HCT116 (cell line): ENCODE results near the gene GPHN. TPM values are rescaled to one million over a fixed set of nuclear protein-coding genes. Genes with fewer than 3 reads are reported as not detected.

ENCODE experiments used
- ATAC-seq: fragments of 200-7000 bp; cut with Tn5 transposase; 2 replicates; pipeline ENCODE4 v1.9.1; 2020; ENCODE audit warnings: mild to moderate bottlenecking, moderate library complexity
- BruUV-seq: library from RNA; stranded (reverse); fragments of 400-500 nt; replicated peaks from 2 replicates; lab custom pipeline; 2021; lab: Mats Ljungman, UMichigan
- CTCF ChIA-PET: fragments of 300-600 bp; sonication (Branson Sonifier 250); formaldehyde crosslinking; loops from one replicate; lab custom pipeline; 2021; ENCODE audit warnings: antibody characterized with exemption; lab: Charles Lee
- POLR2A ChIA-PET: fragments of 300-600, 350-600 bp; sonication (Branson Sonifier 250); formaldehyde crosslinking; loops from one replicate; lab custom pipeline; 2021; ENCODE audit warnings: antibody characterized with exemption; lab: Charles Lee
- RAD21 ChIA-PET, 2 experiments: fragments of 300-600 bp; sonication (Branson Sonifier 250); formaldehyde crosslinking; loops; one replicate each; lab custom pipeline; 2023; ENCODE audit warnings: low total read pairs in 2 of 2; ENCODE audit not compliant: uncharacterized antibody in 2 of 2, unreplicated experiment in 2 of 2, low non-redundant PET in 1 of 2; lab: Charles Lee
- DNase-seq: peaks from one replicate; pipeline ENCODE4 v3.0.0-alpha.2; 2010; ENCODE audit warnings: low read depth, low spot score
- H2AFZ ChIP-seq: fragments of 200-600 bp; shearing (Covaris generic), sonication (generic); 2 replicates; pipeline ENCODE4 v1.6.1; 2017; ENCODE audit warnings: low read depth, mixed run types, mixed read lengths, antibody characterized with exemption, low read length; ENCODE audit not compliant: poor library complexity, severe bottlenecking
- H3K27ac ChIP-seq: 2 replicates; pipeline ENCODE4 v1.5.1; 2012; ENCODE audit warnings: low read depth, low read length
- H3K27me3 ChIP-seq: fragments of 200-600 bp; sonication (generic); 2 replicates; pipeline ENCODE4 v1.6.1; 2016; ENCODE audit warnings: mixed run types, low read length, mixed read lengths; ENCODE audit not compliant: insufficient read depth
- H3K36me3 ChIP-seq, 2 experiments: fragments of 200-500 bp in 1 of 2; fragments of 200-600 bp in 1 of 2; sonication (Bioruptor generic) in 1 of 2; sonication (generic) in 1 of 2; 2 replicates each; pipeline versions ENCODE4 v1.5.1 to v1.6.1; 2014 to 2016; ENCODE audit warnings: low read length in 2 of 2, inconsistent platforms in 1 of 2, mixed read lengths in 1 of 2, mixed run types in 1 of 2; ENCODE audit not compliant: insufficient read depth in 2 of 2, control insufficient read depth in 1 of 2
- H3K4me1 ChIP-seq, 2 experiments: fragments of 200-600 bp in 1 of 2; sonication (generic) in 1 of 2; 2 replicates each; pipeline versions ENCODE4 v1.5.1 to v1.6.1; 2012 to 2017; ENCODE audit warnings: low read length in 2 of 2, inconsistent platforms in 1 of 2, mild to moderate bottlenecking in 1 of 2, mixed read lengths in 1 of 2, mixed run types in 1 of 2, moderate library complexity in 1 of 2; ENCODE audit not compliant: insufficient read depth in 2 of 2, control insufficient read depth in 1 of 2
- H3K4me2 ChIP-seq: fragments of 200-600 bp; sonication (generic); 2 replicates; pipeline ENCODE4 v1.6.1; 2017; ENCODE audit warnings: mixed run types, low read length, mixed read lengths
- H3K4me3 ChIP-seq, 2 experiments: fragments of 200-600 bp in 1 of 2; sonication (generic) in 1 of 2; replicated peaks in 1 of 2; 2 replicates each; pipeline ENCODE4 v1.5.1; 2011 to 2016; ENCODE audit warnings: low read length in 2 of 2, control low read depth in 1 of 2, low read depth in 1 of 2, mild to moderate bottlenecking in 1 of 2, mixed read lengths in 1 of 2, mixed run types in 1 of 2
- H3K79me2 ChIP-seq: fragments of 200-600 bp; sonication (generic); 2 replicates; pipeline ENCODE4 v1.6.1; 2017; ENCODE audit warnings: mild to moderate bottlenecking, mixed run types, low read length, moderate library complexity, mixed read lengths; ENCODE audit not compliant: insufficient read depth
- H3K9ac ChIP-seq: fragments of 200-600 bp; sonication (generic); 2 replicates; pipeline ENCODE4 v1.6.1; 2016; ENCODE audit warnings: low read length, mixed read lengths
- H3K9me2 ChIP-seq: fragments of 200-600 bp; sonication (generic), shearing (Covaris generic); 2 replicates; pipeline ENCODE4 v1.6.1; 2017; ENCODE audit warnings: mixed run types, mild to moderate bottlenecking, moderate library complexity; ENCODE audit not compliant: insufficient read depth
- H3K9me3 ChIP-seq, 2 experiments: fragments of 200-500 bp in 1 of 2; fragments of 200-600 bp in 1 of 2; sonication (Bioruptor generic) in 1 of 2; sonication (generic) in 1 of 2; 2 replicates each; pipeline ENCODE4 v1.6.1; 2014 to 2017; ENCODE audit warnings: low read length in 2 of 2, mixed read lengths in 2 of 2, inconsistent platforms in 1 of 2, low read depth in 1 of 2, mild to moderate bottlenecking in 1 of 2, mixed run types in 1 of 2, moderate library complexity in 1 of 2; ENCODE audit not compliant: control insufficient read depth in 1 of 2, insufficient read depth in 1 of 2
- H4K20me1 ChIP-seq: fragments of 200-600 bp; sonication (generic), shearing (Covaris generic); 2 replicates; pipeline ENCODE4 v1.6.1; 2017; ENCODE audit warnings: mixed run types, mild to moderate bottlenecking, moderate library complexity; ENCODE audit not compliant: insufficient read depth
- CBX3 ChIP-seq: IDR thresholded peaks from 2 replicates; pipeline ENCODE4 v1.6.1; 2012; ENCODE audit warnings: low read depth
- CEBPB ChIP-seq: IDR thresholded peaks from 2 replicates; pipeline ENCODE4 v1.6.1; 2012; ENCODE audit warnings: low read depth
- CTCF ChIP-seq, 3 experiments: fragments of 200-600 bp in 1 of 3; sonication (generic) in 1 of 3; IDR thresholded peaks in 2 of 3; conservative IDR thresholded peaks in 1 of 3; 2 replicates each; pipeline ENCODE4 v1.5.1; 2012 to 2017; ENCODE audit warnings: low read depth in 2 of 3, low read length in 2 of 3, antibody characterized with exemption in 1 of 3, borderline replicate concordance in 1 of 3, control low read depth in 1 of 3, mild to moderate bottlenecking in 1 of 3, mixed read lengths in 1 of 3, mixed run types in 1 of 3, moderate library complexity in 1 of 3; ENCODE audit not compliant: insufficient read depth in 1 of 3
- EGR1 ChIP-seq: IDR thresholded peaks from 2 replicates; pipeline ENCODE4 v1.6.1; 2012; ENCODE audit warnings: low read depth
- ELF1 ChIP-seq: IDR thresholded peaks from 2 replicates; pipeline ENCODE4 v1.6.1; 2012; ENCODE audit warnings: low read depth, borderline replicate concordance
- EZH2 ChIP-seq: fragments of 200-600 bp; sonication (generic); IDR thresholded peaks from 2 replicates; pipeline ENCODE4 v1.6.1; 2017; ENCODE audit warnings: antibody characterized with exemption, mixed run types
- EZH2phosphoT487 ChIP-seq: fragments of 200-600 bp; IDR thresholded peaks from 2 replicates; pipeline ENCODE4 v1.6.1; 2018; ENCODE audit warnings: antibody characterized with exemption, borderline replicate concordance
- JUND ChIP-seq: IDR thresholded peaks from 2 replicates; pipeline ENCODE4 v1.6.1; 2012
- POLR2AphosphoS5 ChIP-seq: IDR thresholded peaks from 2 replicates; pipeline ENCODE4 v1.6.1; 2011; ENCODE audit warnings: mild to moderate bottlenecking, low read depth, low read length, moderate library complexity
- RAD21 ChIP-seq: IDR thresholded peaks from 2 replicates; pipeline ENCODE4 v1.6.1; 2012; ENCODE audit warnings: low read depth, mild to moderate bottlenecking
- SP1 ChIP-seq: IDR thresholded peaks from 2 replicates; pipeline ENCODE4 v1.6.1; 2012; ENCODE audit warnings: low read depth
- TCF7L2 ChIP-seq: IDR thresholded peaks from 2 replicates; pipeline ENCODE4 v1.7.0; 2011; ENCODE audit warnings: borderline replicate concordance, inconsistent platforms; ENCODE audit not compliant: insufficient read depth, insufficient read length; ENCODE audit errors: extremely low read depth
- YY1 ChIP-seq: IDR thresholded peaks from 2 replicates; pipeline ENCODE4 v1.6.1; 2011; ENCODE audit warnings: low read length, low read depth, moderate library complexity, mild to moderate bottlenecking; ENCODE audit not compliant: insufficient replicate concordance; ENCODE audit errors: extremely low read depth
- ZBTB33 ChIP-seq: IDR thresholded peaks from 2 replicates; pipeline ENCODE4 v1.6.1; 2011; ENCODE audit warnings: mild to moderate bottlenecking, low read length, moderate library complexity; ENCODE audit not compliant: insufficient replicate concordance; ENCODE audit errors: extremely low read depth
- ZFX ChIP-seq: fragments of 450-650 bp; IDR thresholded peaks from 2 replicates; pipeline ENCODE4 v1.6.1; 2017
- ZNF274 ChIP-seq: fragments of 200-500 bp; sonication (Bioruptor generic); IDR thresholded peaks from 2 replicates; pipeline ENCODE4 v1.6.1; 2014; ENCODE audit warnings: mild to moderate bottlenecking, low read depth, low read length, inconsistent platforms
- intact Hi-C: fragments of 100-400 bp; cut with micrococcal nuclease; formaldehyde crosslinking; loops from 2 replicates; pipeline ENCODE4 v1.10.0; 2022
- total RNA-seq: library from RNA; stranded (reverse); gene quantifications from one replicate; pipeline ENCODE4 v1.2.1, GENCODE V29; 2021; ENCODE audit not compliant: unreplicated experiment
- TF ChIP-seq, protein P1 (sequence below): IDR thresholded peaks from 2 replicates; pipeline ENCODE4 v1.6.1; 2012

GPHN gene
- total RNA-seq, 1 experiment from 2014 or later, result 43.8 TPM

- no peak overlapping the region for H3K4me2 ChIP-seq
- no peak overlapping the region for H3K9ac ChIP-seq
- no peak overlapping the region for H2AFZ ChIP-seq
- H3K9me3 ChIP-seq, result no peaks in the 10 kb centered on the region
- H3K27ac ChIP-seq, result no peak overlapping the region
- no peak for DNase-seq
- H3K9me2 ChIP-seq, result no peaks in the 10 kb centered on the region
- RAD21 ChIA-PET, result no interaction called here
- no peaks in the 10 kb centered on the region for H3K36me3 ChIP-seq
- no peaks in the 10 kb centered on the region for H3K27me3 ChIP-seq
- peaks cover 0 to 12% of the 10 kb centered on the region in 2 experiments; a peak in 2 of 4 replicates for H3K4me1 ChIP-seq
- no TSS peak for BruUV-seq
- POLR2A ChIA-PET, result no interaction called here
- H4K20me1 ChIP-seq, result no peaks in the 10 kb centered on the region
- intact Hi-C loops, result no loop called here
- H3K79me2 ChIP-seq, result no peaks in the 10 kb centered on the region; the same call in 1 of the 2 replicates
- no peak for ATAC-seq
- CTCF ChIA-PET, result no interaction called here
- H3K4me3 ChIP-seq, result no peak overlapping the region
- TF ChIP-seq SP1 (no peak), ZFX (no peak), EGR1 (no peak), CBX3 (no peak), JUND (no peak), EZH2phosphoT487 (no peak), EZH2 (no peak), CTCF (IDR thresholded peaks at IDR 0.05 in 2 of 3, conservative IDR thresholded peaks at IDR 0.05 in 1 of 3; ENCODE audit: borderline replicate concordance in 1 of 3, insufficient read depth in 1 of 3, low read depth in 2 of 3, low read length in 2 of 3) (no peak), YY1 (no peak), TCF7L2 (no peak), POLR2AphosphoS5 (no peak), ZNF274 (no peak), ZBTB33 (no peak), RAD21 (no peak), CEBPB (no peak), ELF1 (no peak)
- TF ChIP-seq, protein P1, sequence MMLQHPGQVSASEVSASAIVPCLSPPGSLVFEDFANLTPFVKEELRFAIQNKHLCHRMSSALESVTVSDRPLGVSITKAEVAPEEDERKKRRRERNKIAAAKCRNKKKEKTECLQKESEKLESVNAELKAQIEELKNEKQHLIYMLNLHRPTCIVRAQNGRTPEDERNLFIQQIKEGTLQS, result no peak
These were observed 190.6 kb downstream of the GPHN start for GRCh38 chr14:66698503-66698902.
